Nephron progenitor cell (in vitro differentiated cells): ENCODE data around the gene PTPRD.

Experiments used
- DNase-seq: peaks from one replicate; pipeline ENCODE4 v3.0.0; 2021
- H3K27ac Mint-ChIP-seq: 2 replicates; pipeline ENCODE4 v1.8.0; 2021; ENCODE audit warnings: mild to moderate bottlenecking, moderate library complexity, mixed read lengths
- H3K27me3 Mint-ChIP-seq: 2 replicates; pipeline ENCODE4 v1.8.0; 2021; ENCODE audit warnings: mild to moderate bottlenecking, low read depth, mixed read lengths; ENCODE audit not compliant: poor library complexity
- H3K36me3 Mint-ChIP-seq: 2 replicates; pipeline ENCODE4 v1.8.0; 2021; ENCODE audit warnings: low read depth, mixed read lengths
- H3K4me1 Mint-ChIP-seq: 2 replicates; pipeline ENCODE4 v1.8.0; 2021; ENCODE audit warnings: mixed read lengths
- H3K4me3 Mint-ChIP-seq: 2 replicates; pipeline ENCODE4 v1.8.0; 2021; ENCODE audit warnings: mild to moderate bottlenecking, moderate library complexity, mixed read lengths
- H3K9me3 Mint-ChIP-seq: 2 replicates; pipeline ENCODE4 v1.8.0; 2021; ENCODE audit warnings: mild to moderate bottlenecking, moderate library complexity, mixed read lengths
- TF ChIP-seq, protein P1 (sequence below): fragments of 200-600 bp; sonication (generic); IDR thresholded peaks from 2 replicates; pipeline ENCODE4 v1.5.0; 2021; ENCODE audit warnings: antibody characterized with exemption

PTPRD gene

DNA sequence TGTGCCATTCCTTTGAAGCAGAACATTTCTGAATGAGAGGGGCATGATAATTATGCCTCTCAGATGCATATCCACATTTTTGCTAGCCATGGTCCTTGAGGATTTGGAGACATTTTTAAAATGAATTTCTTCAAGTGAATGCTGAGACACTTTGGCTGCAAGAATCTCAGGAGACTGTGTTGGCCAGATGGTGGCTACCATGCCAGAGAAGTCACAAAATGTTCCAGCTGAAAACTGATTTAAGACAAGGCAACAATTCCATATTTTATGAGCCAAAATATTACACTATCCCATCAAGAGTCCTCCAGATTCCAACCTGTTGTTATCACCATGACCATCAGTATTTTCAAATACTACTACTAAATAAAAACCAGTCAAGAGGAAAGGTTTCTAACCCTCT lies 1953.7 kb downstream of the PTPRD start:
- peak overlapping the region; percentile 24 for H3K27ac Mint-ChIP-seq
- H3K4me3 Mint-ChIP-seq: no peak overlapping the region
- H3K27me3 Mint-ChIP-seq: no peaks in the 10 kb centered on the region
- DNase-seq: no peak
- peaks cover 15% of the 10 kb centered on the region for H3K36me3 Mint-ChIP-seq
- H3K9me3 Mint-ChIP-seq: peaks cover 13% of the 10 kb centered on the region
- H3K4me1 Mint-ChIP-seq: peaks cover 12% of the 10 kb centered on the region
- TF ChIP-seq, protein P1, sequence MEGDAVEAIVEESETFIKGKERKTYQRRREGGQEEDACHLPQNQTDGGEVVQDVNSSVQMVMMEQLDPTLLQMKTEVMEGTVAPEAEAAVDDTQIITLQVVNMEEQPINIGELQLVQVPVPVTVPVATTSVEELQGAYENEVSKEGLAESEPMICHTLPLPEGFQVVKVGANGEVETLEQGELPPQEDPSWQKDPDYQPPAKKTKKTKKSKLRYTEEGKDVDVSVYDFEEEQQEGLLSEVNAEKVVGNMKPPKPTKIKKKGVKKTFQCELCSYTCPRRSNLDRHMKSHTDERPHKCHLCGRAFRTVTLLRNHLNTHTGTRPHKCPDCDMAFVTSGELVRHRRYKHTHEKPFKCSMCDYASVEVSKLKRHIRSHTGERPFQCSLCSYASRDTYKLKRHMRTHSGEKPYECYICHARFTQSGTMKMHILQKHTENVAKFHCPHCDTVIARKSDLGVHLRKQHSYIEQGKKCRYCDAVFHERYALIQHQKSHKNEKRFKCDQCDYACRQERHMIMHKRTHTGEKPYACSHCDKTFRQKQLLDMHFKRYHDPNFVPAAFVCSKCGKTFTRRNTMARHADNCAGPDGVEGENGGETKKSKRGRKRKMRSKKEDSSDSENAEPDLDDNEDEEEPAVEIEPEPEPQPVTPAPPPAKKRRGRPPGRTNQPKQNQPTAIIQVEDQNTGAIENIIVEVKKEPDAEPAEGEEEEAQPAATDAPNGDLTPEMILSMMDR: no peak

DNA sequence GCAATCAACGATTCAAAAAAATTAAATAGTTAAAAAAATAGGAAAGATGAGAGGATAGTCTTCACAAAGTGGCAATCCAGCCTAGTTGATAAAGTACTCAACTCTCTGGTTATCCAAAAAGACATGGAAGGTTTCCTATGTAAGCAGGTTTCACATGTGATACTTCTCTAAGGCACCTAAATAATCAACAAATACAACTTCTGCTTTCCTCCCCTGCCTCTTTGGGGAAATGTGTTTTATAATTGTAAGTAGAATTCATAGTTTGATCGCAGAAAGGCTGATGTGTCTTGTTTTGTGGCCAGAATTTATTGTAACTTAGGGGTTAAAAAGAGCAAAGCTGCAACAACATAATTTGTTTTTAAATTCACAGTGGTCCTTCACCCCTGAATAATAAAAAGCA lies 1957.7 kb downstream of the PTPRD start:
- no peaks in the 10 kb centered on the region for H3K27me3 Mint-ChIP-seq
- peaks cover 13% of the 10 kb centered on the region for H3K9me3 Mint-ChIP-seq

DNA sequence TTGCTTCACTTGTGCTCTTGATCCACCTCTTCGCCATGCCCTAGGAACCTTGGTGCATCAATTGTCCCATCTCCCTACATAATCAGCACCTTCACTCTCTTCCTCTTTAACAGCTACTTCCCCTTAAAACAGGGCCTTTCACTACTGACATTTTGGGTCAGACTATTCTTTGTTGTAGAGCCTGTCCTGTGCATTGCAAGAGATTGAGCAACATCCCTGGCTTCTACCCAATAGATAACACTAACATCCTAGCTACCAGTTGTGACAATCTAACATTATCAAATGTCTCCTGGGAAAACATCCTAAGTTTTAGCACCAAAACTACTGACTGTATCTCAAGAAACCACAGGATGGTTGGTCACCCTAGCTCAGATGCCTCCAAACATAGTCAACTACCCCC lies 1958.9 kb downstream of the PTPRD start:
- DNase-seq: no peak
- Mint-ChIP-seq H3K27me3 (no peaks in the 10 kb centered on the region), H3K4me3 (no peak overlapping the region), H3K27ac (peak overlapping the region; percentile 5), H3K36me3 (peaks cover 11% of the 10 kb centered on the region), H3K4me1 (peaks cover 27% of the 10 kb centered on the region), H3K9me3 (peaks cover 13% of the 10 kb centered on the region)
- TF ChIP-seq, protein P1: no peak

More for the DNA sequence above, 1957.7 kb downstream of the PTPRD start:
- H3K36me3 Mint-ChIP-seq: peaks cover 11% of the 10 kb centered on the region
- H3K27ac Mint-ChIP-seq: no peak overlapping the region
- no peak overlapping the region for H3K4me3 Mint-ChIP-seq
- TF ChIP-seq, protein P1: no peak
- DNase-seq: no peak
- H3K4me1 Mint-ChIP-seq: peaks cover 27% of the 10 kb centered on the region

DNA sequence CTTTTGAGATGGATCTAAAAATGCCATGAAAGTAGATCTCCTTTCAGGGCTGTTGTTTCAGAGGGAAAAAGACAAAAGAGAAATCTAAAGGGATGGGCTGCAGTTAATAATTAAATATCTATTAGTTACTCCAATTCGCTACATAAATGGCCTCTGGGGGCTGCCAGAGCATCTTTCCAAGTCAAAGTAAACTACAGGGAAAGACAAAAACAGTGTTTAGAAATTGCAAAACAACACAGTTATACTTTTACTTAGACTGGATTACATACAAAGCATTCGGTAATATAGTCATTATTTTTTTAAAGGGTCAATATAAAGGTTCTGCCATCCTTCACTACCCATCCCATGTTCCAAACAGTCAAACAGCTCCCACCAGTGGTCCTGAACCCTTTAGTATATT lies 1959.7 kb downstream of the PTPRD start:
- Mint-ChIP-seq H3K4me3 (no peak overlapping the region), H3K27me3 (no peaks in the 10 kb centered on the region), H3K27ac (peak overlapping the region; percentile 5), H3K4me1 (peaks cover 27% of the 10 kb centered on the region), H3K36me3 (peaks cover 7% of the 10 kb centered on the region), H3K9me3 (peaks cover 9% of the 10 kb centered on the region)
- no peak for DNase-seq
- TF ChIP-seq, protein P1: no peak

DNA sequence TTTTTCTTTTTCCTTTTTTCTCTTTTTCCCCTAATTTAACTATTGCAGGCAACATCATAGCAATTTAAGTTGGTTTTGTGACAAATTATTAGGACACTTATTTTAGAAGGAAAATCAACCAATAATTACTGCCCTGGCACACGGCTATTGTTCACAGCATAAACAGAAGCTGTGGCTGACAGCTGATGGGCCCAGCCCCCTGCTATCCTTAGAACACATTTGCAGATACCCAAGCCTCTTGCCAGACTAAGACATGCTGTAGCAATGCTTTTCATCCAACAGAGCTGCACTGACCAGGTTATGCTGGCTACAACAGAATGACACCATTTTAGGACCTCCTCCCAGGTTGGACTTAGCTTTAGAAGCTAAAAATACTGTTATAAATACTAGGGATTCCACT lies 1960.5 kb downstream of the PTPRD start:
- H3K27me3 Mint-ChIP-seq: no peaks in the 10 kb centered on the region
- no peak overlapping the region for H3K4me3 Mint-ChIP-seq
- peaks cover under 1% of the 10 kb centered on the region for H3K36me3 Mint-ChIP-seq
- no peak overlapping the region for H3K27ac Mint-ChIP-seq
- no peak for DNase-seq
- TF ChIP-seq, protein P1: no peak
- peaks cover 27% of the 10 kb centered on the region for H3K4me1 Mint-ChIP-seq
- H3K9me3 Mint-ChIP-seq: peaks cover 3% of the 10 kb centered on the region

DNA sequence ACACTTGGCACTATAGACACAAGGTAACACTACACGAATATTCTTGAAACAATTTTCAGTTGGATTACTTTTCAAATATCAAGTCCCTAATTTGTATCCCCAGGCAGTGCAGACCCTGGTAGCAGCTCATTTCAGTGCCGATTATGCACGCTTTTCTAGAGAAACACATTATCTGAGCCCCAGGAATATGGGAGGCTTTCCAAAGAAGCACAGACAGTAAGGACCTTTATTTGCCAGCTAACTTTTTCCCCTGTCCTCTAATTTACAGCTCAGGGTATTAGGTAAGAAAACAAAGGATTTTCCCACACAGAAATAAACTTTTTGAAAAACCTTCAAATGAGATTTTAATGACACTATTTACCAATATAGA lies 1961.0 kb downstream of the PTPRD start:
- H3K4me1 Mint-ChIP-seq: peaks cover 27% of the 10 kb centered on the region
- no peak overlapping the region for H3K27ac Mint-ChIP-seq
- no peaks in the 10 kb centered on the region for H3K36me3 Mint-ChIP-seq
- H3K9me3 Mint-ChIP-seq: no peaks in the 10 kb centered on the region
- H3K27me3 Mint-ChIP-seq: no peaks in the 10 kb centered on the region
- DNase-seq: no peak
- TF ChIP-seq, protein P1: no peak
- H3K4me3 Mint-ChIP-seq: no peak overlapping the region
